Epithelial cell of proximal tubule (primary cell): Measurements from ENCODE around the gene SLC5A6. TPM values are rescaled to one million over a fixed set of nuclear protein-coding genes. Genes with fewer than 3 reads are reported as not detected.

Source experiments
- DNase-seq: peaks from one replicate; pipeline ENCODE4 v3.0.0-alpha.2; 2011; ENCODE audit warnings: low read depth
- H3K4me3 ChIP-seq: 2 replicates; pipeline ENCODE4 v1.5.1; 2011; ENCODE audit warnings: low read depth, mild to moderate bottlenecking, low read length
- CTCF ChIP-seq: conservative IDR thresholded peaks from 2 replicates; pipeline ENCODE4 v1.5.1; 2012; ENCODE audit warnings: low read depth, mild to moderate bottlenecking, low read length
- total RNA-seq: library from RNA; depleted of rRNA; stranded (reverse); fragments of >200 nt; gene quantifications from 2 replicates; pipeline ENCODE4 v1.2.3, GENCODE V29; 2015

Gene SLC5A6
- 51.5 and 90.9 TPM in 2 replicates for total RNA-seq

GRCh38 chr2:27211943-27212625, at the start of gene SLC5A6, which contains the start of gene ATRAID:
SLC5A6 (minus strand) TSS chr2:27212268; CDS start chr2:27207650, 4,618 bp downstream.
ATRAID (plus strand) TSS chr2:27212041; CDS start chr2:27212369, 328 bp downstream.
- no peak for TF ChIP-seq CTCF
- DNase-seq = no peak
- peak within 1 kb of the TSS; percentile 93 for H3K4me3 ChIP-seq

- DNase-seq = no peak
- TF ChIP-seq CTCF = no peak
- no peak overlapping the region for H3K4me3 ChIP-seq
Observed at GRCh38 chr2:27261241-27261925, 49.3 kb upstream of the SLC5A6 start.

- DNase-seq = no peak
- no peak overlapping the region for H3K4me3 ChIP-seq
- TF ChIP-seq CTCF = no peak
Observed at GRCh38 chr2:27258051-27258450, 46.0 kb upstream of the SLC5A6 start.

GRCh38 chr2:27256855-27257454, 44.9 kb upstream of the SLC5A6 start:
- no peak overlapping the region for H3K4me3 ChIP-seq
- no peak for DNase-seq
- no peak for TF ChIP-seq CTCF

- no peak for DNase-seq
- H3K4me3 ChIP-seq = no peak overlapping the region
- no peak for TF ChIP-seq CTCF
Observed at GRCh38 chr2:27255660-27256059, 43.6 kb upstream of the SLC5A6 start.

- no peak overlapping the region for H3K4me3 ChIP-seq
- no peak for DNase-seq
- no peak for TF ChIP-seq CTCF
Observed at GRCh38 chr2:27255187-27255586, 43.1 kb upstream of the SLC5A6 start.
